Amniotic stem cell (primary cell): ENCODE results near the gene ADAD2.

ENCODE experiments used
- DNase-seq: peaks from one replicate; lab custom pipeline; 2025; lab: John Stamatoyannopoulos, UW

The ADAD2 gene

GRCh38 chr16:84190731-84191388 lies at the start of gene ADAD2:
Gene ADAD2 (plus strand): TSS chr16:84191157. CDS start chr16:84191231, 74 bp downstream.
- no peak for DNase-seq

GRCh38 chr16:84143081-84143480 lies 47.9 kb upstream of the ADAD2 start:
- DNase-seq, result no peak

GRCh38 chr16:84143784-84144199 lies 47.2 kb upstream of the ADAD2 start:
- no peak for DNase-seq

GRCh38 chr16:84144209-84144858 lies 46.6 kb upstream of the ADAD2 start:
- no peak for DNase-seq

GRCh38 chr16:84144859-84145639 lies 45.9 kb upstream of the ADAD2 start, which contains the start of the genes DNAAF1 and HSDL1:
Gene DNAAF1 (plus strand): TSS chr16:84145308. CDS start chr16:84145441, 133 bp downstream.
Gene HSDL1 (minus strand): TSS chr16:84145177. CDS start chr16:84131321, 13,856 bp downstream.
- peak; percentile 53 for DNase-seq

- DNase-seq, result no peak
Observed at GRCh38 chr16:84150926-84151325, 40.0 kb upstream of the ADAD2 start.

GRCh38 chr16:84153660-84154214 lies 37.2 kb upstream of the ADAD2 start:
- no peak for DNase-seq

GRCh38 chr16:84155226-84155625 lies 35.7 kb upstream of the ADAD2 start:
- DNase-seq, result no peak

- no peak for DNase-seq
Observed at GRCh38 chr16:84155771-84156170, 35.2 kb upstream of the ADAD2 start.

- no peak for DNase-seq
Observed at GRCh38 chr16:84156342-84156784, 34.6 kb upstream of the ADAD2 start.

GRCh38 chr16:84159007-84159406 lies 31.9 kb upstream of the ADAD2 start:
- no peak for DNase-seq

- no peak for DNase-seq
Observed at GRCh38 chr16:84159800-84160199, 31.2 kb upstream of the ADAD2 start.

- no peak for DNase-seq
Observed at GRCh38 chr16:84161037-84161436, 29.9 kb upstream of the ADAD2 start.

- DNase-seq, result no peak
Observed at GRCh38 chr16:84161801-84162200, 29.2 kb upstream of the ADAD2 start.

- no peak for DNase-seq
Observed at GRCh38 chr16:84165746-84166145, 25.2 kb upstream of the ADAD2 start.

- no peak for DNase-seq
Observed at GRCh38 chr16:84166796-84167695, 23.9 kb upstream of the ADAD2 start.

- DNase-seq, result no peak
Observed at GRCh38 chr16:84169765-84170310, 21.1 kb upstream of the ADAD2 start.

GRCh38 chr16:84174396-84174795 lies 16.6 kb upstream of the ADAD2 start:
- no peak for DNase-seq

GRCh38 chr16:84175350-84176081 lies 15.4 kb upstream of the ADAD2 start:
- no peak for DNase-seq
